Kidney epithelial cell (primary cell): ENCODE measurements around the gene CNOT4. TPM values are rescaled to one million over a fixed set of nuclear protein-coding genes. Genes with fewer than 3 reads are reported as not detected.

ENCODE experiments used
- DNase-seq: peaks from one replicate; pipeline ENCODE4 v3.0.0-alpha.2; 2010; ENCODE audit warnings: low read depth
- H3K27me3 ChIP-seq: 2 replicates; pipeline ENCODE4 v1.6.0; 2011; ENCODE audit warnings: low read length; ENCODE audit not compliant: control insufficient read depth, insufficient read depth
- H3K36me3 ChIP-seq: 2 replicates; pipeline ENCODE4 v1.5.1; 2011; ENCODE audit warnings: low read length; ENCODE audit not compliant: control insufficient read depth, insufficient read depth
- H3K4me3 ChIP-seq: 2 replicates; pipeline ENCODE4 v1.5.1; 2011; ENCODE audit warnings: low read depth, mild to moderate bottlenecking, control low read depth, low read length
- total RNA-seq: library from RNA; depleted of rRNA; stranded (reverse); fragments of >200 nt; gene quantifications from 2 replicates; pipeline ENCODE4 v1.2.3, GENCODE V29; 2015
- TF ChIP-seq, protein P1 (sequence below): IDR thresholded peaks from 2 replicates; pipeline ENCODE4 v1.5.1; 2011; ENCODE audit warnings: mild to moderate bottlenecking, moderate library complexity, low read length, control low read depth, inconsistent platforms; ENCODE audit not compliant: insufficient read depth, poor library complexity, severe bottlenecking

Gene CNOT4
- total RNA-seq, 1 donor from 2014 or later, result 10.9 TPM

GRCh38 chr7:135389971-135390370 is 119.9 kb downstream of the CNOT4 start:
- no peak for DNase-seq
- H3K36me3 ChIP-seq, result no peaks in the 10 kb centered on the region
- H3K27me3 ChIP-seq, result no peaks in the 10 kb centered on the region
- no peak overlapping the region for H3K4me3 ChIP-seq
- TF ChIP-seq, protein P1, sequence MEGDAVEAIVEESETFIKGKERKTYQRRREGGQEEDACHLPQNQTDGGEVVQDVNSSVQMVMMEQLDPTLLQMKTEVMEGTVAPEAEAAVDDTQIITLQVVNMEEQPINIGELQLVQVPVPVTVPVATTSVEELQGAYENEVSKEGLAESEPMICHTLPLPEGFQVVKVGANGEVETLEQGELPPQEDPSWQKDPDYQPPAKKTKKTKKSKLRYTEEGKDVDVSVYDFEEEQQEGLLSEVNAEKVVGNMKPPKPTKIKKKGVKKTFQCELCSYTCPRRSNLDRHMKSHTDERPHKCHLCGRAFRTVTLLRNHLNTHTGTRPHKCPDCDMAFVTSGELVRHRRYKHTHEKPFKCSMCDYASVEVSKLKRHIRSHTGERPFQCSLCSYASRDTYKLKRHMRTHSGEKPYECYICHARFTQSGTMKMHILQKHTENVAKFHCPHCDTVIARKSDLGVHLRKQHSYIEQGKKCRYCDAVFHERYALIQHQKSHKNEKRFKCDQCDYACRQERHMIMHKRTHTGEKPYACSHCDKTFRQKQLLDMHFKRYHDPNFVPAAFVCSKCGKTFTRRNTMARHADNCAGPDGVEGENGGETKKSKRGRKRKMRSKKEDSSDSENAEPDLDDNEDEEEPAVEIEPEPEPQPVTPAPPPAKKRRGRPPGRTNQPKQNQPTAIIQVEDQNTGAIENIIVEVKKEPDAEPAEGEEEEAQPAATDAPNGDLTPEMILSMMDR, result no peak

- DNase-seq, result no peak
- Histone ChIP-seq H3K4me3 (no peak overlapping the region), H3K36me3 (no peaks in the 10 kb centered on the region), H3K27me3 (no peaks in the 10 kb centered on the region)
- TF ChIP-seq, protein P1, result no peak
These were observed 121.3 kb downstream of the CNOT4 start for GRCh38 chr7:135388616-135389015.

DNA sequence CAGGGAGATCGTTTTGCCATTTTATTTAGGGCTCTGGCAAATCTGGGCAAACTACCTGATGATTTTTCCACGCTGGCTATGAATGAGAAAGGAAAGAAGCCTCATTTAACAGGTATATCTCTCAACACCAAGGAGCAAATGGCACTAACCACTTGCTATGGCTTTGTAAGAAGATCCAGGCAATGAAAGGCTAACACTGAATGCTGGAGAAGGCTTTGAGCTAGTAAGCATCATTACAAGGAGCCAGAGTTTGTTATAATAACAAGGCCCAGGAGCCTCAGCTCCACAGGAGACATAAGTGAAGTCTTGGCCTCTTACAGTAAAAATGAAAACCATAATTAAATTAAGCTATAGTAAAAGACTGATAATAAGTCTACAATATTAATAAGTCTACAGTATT is 123.1 kb downstream of the CNOT4 start:
- H3K36me3 ChIP-seq, result no peaks in the 10 kb centered on the region
- DNase-seq, result no peak
- H3K4me3 ChIP-seq, result no peak overlapping the region
- TF ChIP-seq, protein P1, result no peak
- no peaks in the 10 kb centered on the region for H3K27me3 ChIP-seq

GRCh38 chr7:135386181-135386580 is 123.7 kb downstream of the CNOT4 start:
- TF ChIP-seq, protein P1, result no peak

GRCh38 chr7:135385209-135385608 is 124.7 kb downstream of the CNOT4 start:
- Histone ChIP-seq H3K27me3 (no peaks in the 10 kb centered on the region), H3K4me3 (no peak overlapping the region), H3K36me3 (no peaks in the 10 kb centered on the region)
- TF ChIP-seq, protein P1, result no peak
- DNase-seq, result no peak

More at GRCh38 chr7:135386181-135386580, 123.7 kb downstream of the CNOT4 start:
- Histone ChIP-seq H3K4me3 (no peak overlapping the region), H3K36me3 (no peaks in the 10 kb centered on the region), H3K27me3 (no peaks in the 10 kb centered on the region)
- no peak for DNase-seq

GRCh38 chr7:135383525-135384175 is 126.3 kb downstream of the CNOT4 start:
- Histone ChIP-seq H3K4me3 (no peak overlapping the region), H3K36me3 (no peaks in the 10 kb centered on the region), H3K27me3 (no peaks in the 10 kb centered on the region)
- no peak for DNase-seq
- TF ChIP-seq, protein P1, result no peak
